HFF-Myc (cell line): ENCODE measurements around the gene TNS1.

Source experiments
- DNase-seq: peaks from one replicate; pipeline ENCODE4 v3.0.0-alpha.2; 2011; ENCODE audit warnings: low read depth; ENCODE audit errors: extremely low read depth
- H3K4me3 ChIP-seq: replicated peaks from 2 replicates; pipeline ENCODE4 v1.5.1; 2011; ENCODE audit warnings: low read depth, mild to moderate bottlenecking, control low read depth, low read length
- TF ChIP-seq, protein P1 (sequence below): IDR thresholded peaks from 2 replicates; pipeline ENCODE4 v1.5.1; 2012; ENCODE audit warnings: mild to moderate bottlenecking, low read depth, low read length, control low read depth; ENCODE audit errors: missing control alignments

TNS1 gene

DNA sequence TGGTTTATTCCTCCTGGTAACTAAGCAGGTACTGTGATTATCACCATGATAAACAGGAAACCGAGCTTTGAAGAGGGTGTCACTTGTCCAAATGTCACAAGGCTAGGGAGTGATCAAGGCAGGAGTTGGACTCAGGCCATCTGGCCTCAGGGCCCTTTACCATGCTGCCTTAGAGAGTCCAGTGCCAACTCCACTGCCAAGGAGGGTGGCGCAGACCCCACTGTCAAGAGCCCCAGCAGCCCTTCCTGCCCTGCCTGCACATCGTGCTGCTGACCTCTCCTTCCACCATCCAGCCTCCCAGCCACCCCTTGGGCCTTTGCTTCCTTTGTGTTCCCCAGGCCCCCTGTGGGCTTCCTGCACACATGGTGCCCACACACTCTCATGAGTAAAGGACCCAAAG lies 48.3 kb downstream of the TNS1 start:
- H3K4me3 ChIP-seq, result no peak overlapping the region
- TF ChIP-seq, protein P1, sequence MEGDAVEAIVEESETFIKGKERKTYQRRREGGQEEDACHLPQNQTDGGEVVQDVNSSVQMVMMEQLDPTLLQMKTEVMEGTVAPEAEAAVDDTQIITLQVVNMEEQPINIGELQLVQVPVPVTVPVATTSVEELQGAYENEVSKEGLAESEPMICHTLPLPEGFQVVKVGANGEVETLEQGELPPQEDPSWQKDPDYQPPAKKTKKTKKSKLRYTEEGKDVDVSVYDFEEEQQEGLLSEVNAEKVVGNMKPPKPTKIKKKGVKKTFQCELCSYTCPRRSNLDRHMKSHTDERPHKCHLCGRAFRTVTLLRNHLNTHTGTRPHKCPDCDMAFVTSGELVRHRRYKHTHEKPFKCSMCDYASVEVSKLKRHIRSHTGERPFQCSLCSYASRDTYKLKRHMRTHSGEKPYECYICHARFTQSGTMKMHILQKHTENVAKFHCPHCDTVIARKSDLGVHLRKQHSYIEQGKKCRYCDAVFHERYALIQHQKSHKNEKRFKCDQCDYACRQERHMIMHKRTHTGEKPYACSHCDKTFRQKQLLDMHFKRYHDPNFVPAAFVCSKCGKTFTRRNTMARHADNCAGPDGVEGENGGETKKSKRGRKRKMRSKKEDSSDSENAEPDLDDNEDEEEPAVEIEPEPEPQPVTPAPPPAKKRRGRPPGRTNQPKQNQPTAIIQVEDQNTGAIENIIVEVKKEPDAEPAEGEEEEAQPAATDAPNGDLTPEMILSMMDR, result no peak
- DNase-seq, result no peak

DNA sequence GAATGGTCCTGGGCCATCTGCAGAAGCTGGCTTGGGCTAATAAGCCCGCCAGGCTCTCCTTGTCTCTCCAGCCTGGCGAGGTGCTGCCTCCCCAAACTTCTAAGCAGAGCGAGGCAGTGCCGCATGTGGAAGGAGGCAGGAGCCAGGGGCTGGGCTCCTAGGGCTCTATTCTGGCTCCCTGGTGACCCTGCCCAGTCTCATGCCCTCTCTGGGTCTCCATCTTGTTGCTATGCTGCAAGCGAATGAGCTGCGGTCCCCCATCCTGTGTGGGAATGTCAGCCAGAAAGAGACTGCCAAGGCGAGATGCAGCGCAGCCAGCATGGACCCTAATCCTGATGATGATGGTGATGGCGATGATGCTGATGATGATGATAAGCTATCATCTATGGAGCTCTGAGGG lies 48.7 kb downstream of the TNS1 start:
- no peak for DNase-seq
- TF ChIP-seq, protein P1, result no peak
- no peak overlapping the region for H3K4me3 ChIP-seq

DNA sequence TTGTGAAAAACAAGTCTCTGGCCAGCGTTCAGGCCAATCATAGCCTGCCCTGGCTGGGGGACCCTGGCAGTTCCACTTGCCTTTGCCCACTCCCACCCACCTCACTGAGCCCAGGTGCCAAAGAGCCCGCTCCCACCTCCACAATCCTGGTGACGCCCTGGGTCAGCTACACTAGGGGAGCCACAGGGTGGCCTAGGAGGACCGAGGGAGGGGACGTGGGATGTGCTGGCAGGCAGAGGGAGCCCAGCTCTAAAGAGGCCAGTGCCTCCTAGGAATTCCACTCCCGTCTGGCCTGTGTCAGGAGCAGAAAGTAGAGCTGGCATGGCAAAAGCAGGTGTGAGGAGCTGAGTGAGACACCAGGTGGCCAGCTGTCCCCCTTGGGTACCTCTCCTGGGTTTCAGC lies 49.3 kb downstream of the TNS1 start:
- no peak overlapping the region for H3K4me3 ChIP-seq
- DNase-seq, result no peak
- TF ChIP-seq, protein P1, result no peak

DNA sequence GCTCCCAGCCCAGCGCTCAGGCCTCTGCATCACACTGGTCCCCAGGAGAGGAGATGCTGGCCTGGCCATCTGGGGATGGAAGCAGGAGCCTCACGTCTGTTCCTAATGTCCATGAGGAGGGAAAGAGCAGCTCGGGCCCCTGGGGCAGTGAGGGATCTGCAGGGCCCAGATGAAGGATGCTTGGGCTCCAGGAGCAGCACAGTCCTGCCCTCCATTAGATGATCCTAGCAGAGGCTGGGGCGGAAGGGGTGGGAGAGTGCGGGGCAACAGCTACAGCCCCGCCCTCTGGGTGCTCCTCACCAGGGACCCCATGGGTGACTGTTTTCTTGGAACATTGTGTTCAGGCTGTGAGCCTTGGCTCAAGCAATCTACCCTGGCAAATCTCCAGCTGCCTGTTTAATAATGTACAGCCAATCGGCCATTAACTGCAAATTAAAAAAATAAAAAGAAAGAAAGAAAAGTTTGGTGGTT lies 49.7 kb downstream of the TNS1 start:
- no peak overlapping the region for H3K4me3 ChIP-seq
- TF ChIP-seq, protein P1, result no peak
- DNase-seq, result no peak

DNA sequence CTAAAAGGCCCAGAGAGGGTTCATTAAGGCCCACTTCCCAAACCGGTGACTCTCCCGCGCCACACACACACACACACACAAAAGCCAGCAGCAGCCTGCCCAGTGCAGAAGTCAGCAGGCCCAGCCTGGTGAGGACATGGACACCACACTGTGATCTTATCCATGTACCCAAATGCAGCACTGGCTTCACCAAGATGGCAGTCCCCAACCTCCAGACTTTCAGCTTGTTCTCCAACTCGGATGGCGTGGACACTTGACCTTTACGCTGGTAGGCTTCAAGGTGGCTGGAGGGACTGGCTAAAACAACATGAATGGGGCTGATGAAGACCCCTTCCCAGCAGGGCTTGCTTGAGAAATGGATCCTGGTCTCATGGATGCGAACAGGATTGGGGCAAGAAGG lies 50.4 kb downstream of the TNS1 start:
- DNase-seq, result no peak
- H3K4me3 ChIP-seq, result no peak overlapping the region
- TF ChIP-seq, protein P1, result no peak

DNA sequence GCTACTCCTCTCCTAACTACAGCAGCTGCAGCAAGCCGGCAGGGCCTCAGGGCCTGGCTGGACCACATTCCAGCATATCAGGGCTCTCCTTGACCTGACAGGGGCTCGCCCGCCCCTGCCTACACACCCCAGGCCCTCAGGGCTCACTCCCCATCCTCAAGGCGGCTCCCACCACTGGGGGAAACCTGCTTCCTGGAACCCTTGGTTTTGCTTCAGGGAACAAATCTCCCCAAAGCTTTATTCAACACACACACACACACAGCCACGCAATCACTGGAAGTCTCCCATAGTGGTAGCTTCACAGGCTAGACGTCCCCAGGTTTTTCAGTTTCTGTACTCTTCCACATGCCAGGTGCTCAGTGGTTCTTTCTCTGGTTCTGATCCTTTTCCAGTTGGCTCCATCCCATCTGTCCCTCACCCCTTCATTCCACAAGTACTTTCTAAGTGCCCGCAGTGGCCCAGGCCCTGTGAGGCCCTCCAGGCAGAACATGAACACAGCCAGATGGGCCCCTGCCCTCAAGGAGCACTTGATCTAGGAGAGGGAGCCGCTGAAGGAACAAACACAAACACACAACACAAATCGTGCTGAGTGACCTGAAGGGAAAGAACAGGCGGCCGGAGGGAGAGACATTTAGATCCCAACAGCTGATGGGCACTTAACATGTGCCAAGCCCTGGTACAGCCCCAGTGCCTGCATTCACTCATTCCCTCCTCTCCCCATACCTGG lies 51.1 kb downstream of the TNS1 start:
- TF ChIP-seq, protein P1, result no peak
- DNase-seq, result no peak
- H3K4me3 ChIP-seq, result no peak overlapping the region

DNA sequence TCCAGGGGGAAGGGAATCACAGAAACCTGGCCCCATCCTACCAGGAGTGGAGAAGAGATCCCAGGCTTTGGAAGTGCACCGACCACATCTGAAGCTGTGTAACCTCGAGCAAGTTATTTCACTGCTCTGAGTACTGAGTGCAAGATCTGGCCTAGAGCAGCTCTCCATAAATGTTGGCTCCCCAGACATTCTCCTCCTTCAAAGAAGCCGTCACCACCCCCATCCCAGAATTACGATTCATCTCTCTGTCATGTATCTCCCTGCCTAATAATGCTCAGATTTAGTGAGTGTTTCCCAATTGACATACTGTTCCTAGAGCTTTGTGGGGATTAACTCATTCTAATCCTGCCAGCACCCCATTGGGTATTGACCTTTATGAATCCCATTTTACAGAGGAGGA lies 51.7 kb downstream of the TNS1 start:
- TF ChIP-seq, protein P1, result no peak
- H3K4me3 ChIP-seq, result no peak overlapping the region
- no peak for DNase-seq
